Gastroesophageal sphincter (tissue), 3 donors: Measurements from ENCODE around the gene SUSD3.

ENCODE experiments used
- CTCF ChIP-seq, 4 experiments: fragments of 200-600 bp in 2 of 4; fragments of 450-650 bp in 2 of 4; sonication (generic) in 1 of 4; IDR thresholded peaks; one replicate each; pipeline ENCODE4 v1.5.1; 2017 to 2019; ENCODE audit warnings: antibody characterized with exemption in 4 of 4, mild to moderate bottlenecking in 2 of 4, moderate library complexity in 2 of 4
- POLR2A ChIP-seq, 2 donors: fragments of 450-650 bp; IDR thresholded peaks; one replicate each; pipeline ENCODE4 v1.6.1; 2017; ENCODE audit warnings: antibody characterized with exemption in 2 of 2, mild to moderate bottlenecking in 2 of 2, moderate library complexity in 1 of 2
- POLR2AphosphoS5 ChIP-seq: sonication (generic); formaldehyde crosslinking; IDR thresholded peaks from one replicate; pipeline ENCODE4 v1.6.1; 2017; ENCODE audit warnings: antibody characterized with exemption

GRCh38 chr9:93108291-93109041 lies 50.0 kb downstream of the SUSD3 start:
- no peak for TF ChIP-seq CTCF (IDR thresholded peaks at IDR 0.05)
- TF ChIP-seq POLR2A (IDR thresholded peaks at IDR 0.05) = no peak
- TF ChIP-seq POLR2AphosphoS5 = no peak
